ENCODE results near the gene PLCB2. TPM values are rescaled to one million over a fixed set of nuclear protein-coding genes. Genes with fewer than 3 reads are reported as not detected.
A peak's percentile ranks its signal among the peaks of the same experiment; 100 is the strongest.

The PLCB2 gene
- total and polyA plus RNA-seq, 5 experiments from 2014 or later = 14.5 to 166 (median 23.0) TPM

GRCh38 chr15:40254452-40254851 is 53.3 kb downstream of the PLCB2 start:
- Mint-ChIP-seq H3K36me3 (no peaks in the 10 kb centered on the region), H3K4me1 (peaks cover 1 to 9% (median 6%) of the 10 kb centered on the region in 4 donors), H3K4me3 (peak overlapping the region in 1 of 10 donors; percentile 84), H3K27me3 (peaks cover 8 to 47% (median 27%) of the 10 kb centered on the region in 5 donors), H3K9me3 (peaks cover 0 to 2% (median 0%) of the 10 kb centered on the region in 9 donors), H3K27ac (no peak overlapping the region)
- POLR2A ChIA-PET = no interaction called here
- DNase-seq (no peak), ATAC-seq (no peak)

DNA sequence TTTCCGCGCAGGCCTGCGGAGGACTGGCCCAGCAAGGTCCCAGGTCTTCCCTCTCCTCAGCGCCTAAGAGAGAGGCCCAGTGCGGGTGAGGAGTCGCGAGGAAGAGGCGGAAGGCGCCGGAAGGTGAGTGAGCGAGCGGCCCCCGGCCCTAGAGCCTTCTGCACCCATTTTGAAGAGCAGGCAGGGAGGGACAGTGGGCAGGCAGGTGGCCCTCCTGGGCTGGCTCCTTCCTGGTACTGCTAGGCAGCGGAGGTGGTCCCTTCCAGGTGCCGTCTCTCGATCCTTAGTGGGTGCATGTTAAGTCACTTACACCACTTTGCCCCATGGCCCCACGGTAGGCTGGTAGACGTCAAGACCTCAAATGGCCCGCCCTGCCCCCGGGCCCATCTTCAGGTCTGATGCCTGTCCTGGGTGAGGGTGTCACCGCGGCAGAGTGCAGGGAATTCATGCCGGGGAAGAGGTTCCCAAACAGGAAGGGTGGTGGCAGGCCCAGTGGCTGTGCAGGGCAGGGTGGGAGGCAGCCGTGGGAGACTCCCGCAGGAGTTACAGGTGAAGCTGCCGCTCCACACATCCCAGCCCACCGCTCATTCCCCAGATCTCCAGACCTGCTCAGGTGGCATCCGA is 54.5 kb downstream of the PLCB2 start:
- Mint-ChIP-seq H3K27me3 (peaks cover 8 to 47% (median 27%) of the 10 kb centered on the region in 5 donors), H3K27ac (no peak overlapping the region), H3K9me3 (peaks cover 0 to 2% (median 0%) of the 10 kb centered on the region in 9 donors), H3K36me3 (no peaks in the 10 kb centered on the region), H3K4me3 (peak overlapping the region; percentile 21 to 88 (median 74)), H3K4me1 (peaks cover 1 to 9% (median 6%) of the 10 kb centered on the region in 4 donors)
- peak; percentile 41 to 42 for ATAC-seq
- DNase-seq = peak in 1 of 10 donors; percentile 31
- POLR2A ChIA-PET = interaction anchor here (0.5 kb wide), 1 partner anchor 42 kb away, joined by 3 read pairs; no protein-coding TSS in a partner anchor

- H3K4me1 Mint-ChIP-seq = peaks cover 1 to 9% (median 6%) of the 10 kb centered on the region in 4 donors
- ATAC-seq = peak; percentile 61 to 78
- H3K27me3 Mint-ChIP-seq = peaks cover 8 to 47% (median 27%) of the 10 kb centered on the region in 5 donors
- DNase-seq = peak in 1 of 10 donors; percentile 54
- H3K4me3 Mint-ChIP-seq = peak overlapping the region; percentile 21 to 88 (median 74)
- H3K36me3 Mint-ChIP-seq = no peaks in the 10 kb centered on the region
- H3K27ac Mint-ChIP-seq = no peak overlapping the region
- POLR2A ChIA-PET = no interaction called here
- H3K9me3 Mint-ChIP-seq = peaks cover 0 to 2% (median 0%) of the 10 kb centered on the region in 9 donors
Measured at GRCh38 chr15:40252438-40253166, 55.1 kb downstream of the PLCB2 start.

- DNase-seq = peak in 1 of 10 donors; percentile 30
- POLR2A ChIA-PET = no interaction called here
- Mint-ChIP-seq H3K4me1 (peaks cover 1 to 9% (median 6%) of the 10 kb centered on the region in 4 donors), H3K9me3 (peaks cover 0 to 2% (median 0%) of the 10 kb centered on the region in 9 donors), H3K36me3 (no peaks in the 10 kb centered on the region), H3K27ac (no peak overlapping the region), H3K4me3 (peak overlapping the region in 5 of 10 donors; percentile 14 to 74 (median 54)), H3K27me3 (peaks cover 8 to 47% (median 27%) of the 10 kb centered on the region in 5 donors)
- ATAC-seq = no peak
Measured at GRCh38 chr15:40252141-40252437, 55.6 kb downstream of the PLCB2 start.

GRCh38 chr15:40251486-40252140 is 56.1 kb downstream of the PLCB2 start:
- H3K4me3 Mint-ChIP-seq = peak overlapping the region in 9 of 10 donors; percentile 14 to 74 (median 58)
- POLR2A ChIA-PET = no interaction called here
- peaks cover 1 to 8% (median 6%) of the 10 kb centered on the region in 4 donors for H3K4me1 Mint-ChIP-seq
- H3K36me3 Mint-ChIP-seq = no peaks in the 10 kb centered on the region
- H3K27me3 Mint-ChIP-seq = peaks cover 8 to 47% (median 27%) of the 10 kb centered on the region in 5 donors
- peaks cover 0 to 2% (median 0%) of the 10 kb centered on the region in 9 donors for H3K9me3 Mint-ChIP-seq
- peak in 1 of 10 donors; percentile 37 for DNase-seq
- no peak for ATAC-seq
- H3K27ac Mint-ChIP-seq = no peak overlapping the region

DNA sequence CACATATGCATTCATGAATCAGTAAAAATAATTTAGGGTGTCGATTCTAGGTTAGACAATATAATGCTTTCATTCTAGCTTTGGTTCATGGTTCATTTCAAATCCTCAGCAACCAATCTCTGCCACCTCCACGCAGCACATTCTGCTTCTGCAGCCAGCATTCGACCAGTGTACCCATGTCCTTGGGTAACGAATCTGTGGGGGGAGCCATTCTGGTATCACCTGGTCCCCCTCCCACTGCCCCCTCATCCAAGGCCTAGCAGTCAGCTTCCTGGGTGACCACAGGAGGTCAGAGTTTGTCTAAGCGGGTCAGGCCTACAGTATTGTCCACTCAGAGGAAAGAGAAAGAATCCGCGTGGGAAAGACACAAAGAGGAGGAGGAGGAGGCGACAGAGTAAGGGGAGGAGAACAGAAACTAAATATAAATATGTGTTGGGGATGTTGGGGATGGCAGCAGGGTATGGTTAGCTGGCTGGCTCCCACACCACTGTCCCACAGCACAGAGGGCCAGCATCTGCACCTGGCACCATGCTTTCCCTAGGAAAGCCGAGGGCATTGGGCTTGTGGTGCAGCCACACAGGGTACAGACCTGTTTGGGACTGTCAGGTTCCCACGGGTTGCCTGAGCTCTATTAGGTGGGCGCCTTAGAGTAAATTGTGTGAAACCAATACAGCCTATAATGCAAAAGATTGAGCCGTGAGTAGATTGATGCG is 56.8 kb downstream of the PLCB2 start:
- Mint-ChIP-seq H3K4me3 (peak overlapping the region in 8 of 10 donors; percentile 12 to 74 (median 58)), H3K9me3 (peaks cover 0 to 2% (median 0%) of the 10 kb centered on the region in 9 donors), H3K27ac (peak overlapping the region in 1 of 10 donors; percentile 43), H3K4me1 (peaks cover 1 to 7% (median 6%) of the 10 kb centered on the region in 4 donors), H3K36me3 (no peaks in the 10 kb centered on the region), H3K27me3 (peaks cover 8 to 47% (median 27%) of the 10 kb centered on the region in 5 donors)
- ATAC-seq (no peak), DNase-seq (peak in 1 of 10 donors; percentile 56)
- POLR2A ChIA-PET = no interaction called here

DNA sequence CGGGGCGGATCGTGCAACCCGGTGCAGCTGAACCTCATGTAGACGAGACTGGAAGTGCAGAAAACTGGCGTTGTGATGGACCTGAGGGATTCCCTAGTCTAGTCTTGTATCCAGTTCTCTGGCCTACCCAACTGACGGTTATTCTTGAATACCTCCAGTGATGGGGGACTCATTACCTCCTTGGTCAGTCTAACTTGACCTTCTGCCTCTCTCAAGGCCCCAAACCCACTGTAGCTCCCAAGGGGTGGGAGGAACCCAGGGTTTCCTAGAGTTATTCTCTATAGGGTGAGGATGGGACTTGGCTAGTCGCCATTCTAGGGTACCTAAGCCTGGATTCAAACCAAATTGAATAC is 57.5 kb downstream of the PLCB2 start:
- Mint-ChIP-seq H3K36me3 (no peaks in the 10 kb centered on the region), H3K27me3 (peaks cover 8 to 46% (median 27%) of the 10 kb centered on the region in 5 donors), H3K9me3 (peaks cover 0 to 2% (median 0%) of the 10 kb centered on the region in 9 donors), H3K4me1 (peaks cover 1 to 7% (median 6%) of the 10 kb centered on the region in 4 donors), H3K27ac (no peak overlapping the region), H3K4me3 (no peak overlapping the region)
- ATAC-seq (no peak), DNase-seq (no peak)
- POLR2A ChIA-PET = no interaction called here

DNA sequence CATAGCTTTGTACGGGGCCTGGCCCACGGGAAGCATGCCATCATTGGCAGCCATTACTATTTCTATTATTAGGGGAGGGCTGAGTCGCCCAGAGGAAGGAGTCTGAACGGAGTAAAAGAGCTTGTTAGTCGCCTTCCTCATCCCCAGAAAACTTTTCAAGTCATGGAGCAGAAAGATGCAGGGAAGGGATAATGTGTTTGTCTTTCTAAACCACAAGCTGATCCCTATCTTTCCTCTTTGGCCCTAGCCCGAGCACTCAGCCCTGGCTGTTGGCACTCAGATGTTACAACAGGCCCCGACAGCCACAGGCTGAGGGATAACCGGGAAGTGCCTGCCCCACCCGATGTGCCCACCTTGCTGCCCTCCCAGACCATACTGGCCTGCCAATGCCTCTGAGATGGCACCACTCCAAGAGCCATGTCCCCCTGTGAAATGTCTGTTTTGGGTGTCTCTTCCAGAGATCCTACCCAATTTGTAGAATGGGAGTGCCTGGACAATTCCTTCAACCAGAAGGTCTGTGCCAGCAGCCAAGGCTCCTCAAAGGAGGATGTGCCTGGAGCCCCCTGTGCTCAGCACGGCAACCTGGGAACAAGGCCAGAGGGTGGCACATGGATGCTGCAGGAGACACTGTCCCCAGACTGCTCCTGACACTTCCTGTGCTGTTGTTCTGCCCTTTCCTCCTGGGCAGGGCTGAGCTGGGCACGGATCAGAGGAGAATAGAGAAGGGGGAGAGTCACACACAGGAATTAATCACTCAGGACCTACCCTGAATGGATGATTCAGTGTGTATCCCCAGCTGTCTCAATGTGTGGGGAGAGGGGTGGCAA is 58.0 kb downstream of the PLCB2 start:
- POLR2A ChIA-PET = no interaction called here
- H3K27me3 Mint-ChIP-seq = peaks cover 8 to 40% (median 24%) of the 10 kb centered on the region in 5 donors
- no peak overlapping the region for H3K4me3 Mint-ChIP-seq
- peaks cover 1 to 7% (median 6%) of the 10 kb centered on the region in 4 donors for H3K4me1 Mint-ChIP-seq
- no peak overlapping the region for H3K27ac Mint-ChIP-seq
- ATAC-seq = no peak
- H3K9me3 Mint-ChIP-seq = peaks cover 0 to 2% (median 0%) of the 10 kb centered on the region in 9 donors
- H3K36me3 Mint-ChIP-seq = no peaks in the 10 kb centered on the region
- peak in 1 of 10 donors; percentile 53 for DNase-seq

GRCh38 chr15:40248006-40248783 is 59.5 kb downstream of the PLCB2 start:
- POLR2A ChIA-PET = no interaction called here

GRCh38 chr15:40247406-40247971 is 60.2 kb downstream of the PLCB2 start:
- Mint-ChIP-seq H3K27ac (peak overlapping the region in 1 of 10 donors; percentile 46), H3K36me3 (no peaks in the 10 kb centered on the region)
- POLR2A ChIA-PET = no interaction called here

More at GRCh38 chr15:40248006-40248783, 59.5 kb downstream of the PLCB2 start:
- ATAC-seq (no peak), DNase-seq (no peak)
- no peak overlapping the region for H3K4me3 Mint-ChIP-seq
- no peaks in the 10 kb centered on the region for H3K36me3 Mint-ChIP-seq
- H3K4me1 Mint-ChIP-seq = peaks cover 1 to 5% (median 3%) of the 10 kb centered on the region in 4 donors
- H3K27ac Mint-ChIP-seq = no peak overlapping the region
- no peaks in the 10 kb centered on the region for H3K9me3 Mint-ChIP-seq
- H3K27me3 Mint-ChIP-seq = peaks cover 4 to 25% (median 13%) of the 10 kb centered on the region in 5 donors

More at GRCh38 chr15:40247406-40247971, 60.2 kb downstream of the PLCB2 start:
- H3K4me3 Mint-ChIP-seq = no peak overlapping the region
- peaks cover 2 to 19% (median 10%) of the 10 kb centered on the region in 5 donors for H3K27me3 Mint-ChIP-seq
- no peaks in the 10 kb centered on the region for H3K4me1 Mint-ChIP-seq
- H3K9me3 Mint-ChIP-seq = no peaks in the 10 kb centered on the region
- DNase-seq (no peak), ATAC-seq (no peak)

Data from naive thymus-derived CD8-positive, alpha-beta T cell (primary cell).